Mucosa of gallbladder (tissue), 1 donor: Measurements from ENCODE around the gene MPST. TPM values are rescaled to one million over a fixed set of nuclear protein-coding genes. Genes with fewer than 3 reads are reported as not detected.
A peak's percentile ranks its signal among the peaks of the same experiment; 100 is the strongest.

Source experiments
- DNase-seq: peaks from one replicate; pipeline ENCODE4 v3.0.0-alpha.2; 2020; ENCODE audit warnings: low spot score
- total RNA-seq: library from RNA; stranded (reverse); gene quantifications from one replicate; pipeline ENCODE4 v1.2.1, GENCODE V29; 2021
- donor health status: DM: no; HTN: no; CAD: no.

MPST gene
- total RNA-seq, 1 donor from 2014 or later, result 129 TPM

DNA sequence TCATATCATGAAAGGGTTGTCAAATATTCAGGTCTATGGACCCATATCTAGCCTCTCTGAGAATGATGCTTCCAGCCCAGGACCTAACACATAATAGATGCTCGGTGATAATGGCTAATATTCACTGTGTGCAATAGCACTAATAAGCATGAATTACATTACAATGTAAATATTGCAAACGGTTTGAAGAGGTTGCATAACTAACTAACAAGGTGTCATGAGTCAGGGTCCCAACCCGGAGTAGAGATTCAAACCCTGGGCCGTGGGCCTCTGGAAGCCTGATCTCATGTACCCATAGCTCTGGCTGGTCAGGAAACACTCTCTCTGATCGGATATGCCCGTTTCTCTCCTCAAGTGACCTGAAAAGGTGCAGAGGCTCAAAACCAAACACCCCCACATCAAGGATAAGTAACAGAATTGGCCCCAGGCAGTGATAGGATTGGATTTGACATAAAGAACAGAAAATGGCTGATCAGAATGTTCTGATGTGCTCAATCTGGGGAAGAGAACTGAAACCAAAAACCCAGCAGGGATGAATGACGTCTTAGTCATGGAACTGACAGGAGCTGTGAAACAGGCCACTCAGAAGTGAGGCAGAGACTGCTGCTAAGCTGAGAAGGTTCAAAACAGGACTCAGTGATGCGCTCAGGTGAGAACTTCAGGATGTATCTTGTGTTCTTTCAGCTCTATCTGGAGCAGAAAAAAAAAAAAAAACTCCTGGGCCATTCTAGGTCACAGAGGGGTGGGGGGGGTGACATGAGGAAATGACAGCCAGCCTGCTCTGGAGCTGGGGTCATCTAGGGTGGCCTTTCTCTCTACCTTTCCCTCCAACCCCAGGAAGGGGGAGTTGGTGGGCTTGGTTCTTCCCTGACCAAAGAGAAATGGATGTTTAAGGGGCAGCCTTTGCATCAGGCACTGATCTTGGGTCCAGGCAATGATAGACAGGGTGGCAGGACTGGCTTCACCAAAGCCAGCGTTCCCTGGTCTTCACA is 25.4 kb downstream of the MPST start:
- no peak for DNase-seq

DNA sequence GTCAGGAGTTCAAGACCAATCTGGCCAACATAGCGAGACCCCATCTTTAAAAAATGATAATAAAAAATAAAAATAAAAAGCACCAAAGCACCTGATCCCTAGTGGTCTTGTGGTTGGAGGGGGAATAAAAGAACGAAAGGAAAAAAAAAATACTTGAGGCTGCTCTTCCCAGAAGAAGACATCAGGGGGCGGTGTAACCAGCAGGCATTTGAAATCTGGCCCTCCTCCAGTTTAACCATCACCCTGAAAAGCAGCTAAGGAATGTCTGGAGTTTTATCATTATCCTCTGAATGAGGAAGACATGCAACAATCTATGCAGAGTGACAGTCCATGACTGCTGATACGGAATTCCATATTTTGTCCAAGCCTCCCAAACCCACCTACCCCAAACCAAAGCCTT is 26.4 kb downstream of the MPST start:
- no peak for DNase-seq

DNA sequence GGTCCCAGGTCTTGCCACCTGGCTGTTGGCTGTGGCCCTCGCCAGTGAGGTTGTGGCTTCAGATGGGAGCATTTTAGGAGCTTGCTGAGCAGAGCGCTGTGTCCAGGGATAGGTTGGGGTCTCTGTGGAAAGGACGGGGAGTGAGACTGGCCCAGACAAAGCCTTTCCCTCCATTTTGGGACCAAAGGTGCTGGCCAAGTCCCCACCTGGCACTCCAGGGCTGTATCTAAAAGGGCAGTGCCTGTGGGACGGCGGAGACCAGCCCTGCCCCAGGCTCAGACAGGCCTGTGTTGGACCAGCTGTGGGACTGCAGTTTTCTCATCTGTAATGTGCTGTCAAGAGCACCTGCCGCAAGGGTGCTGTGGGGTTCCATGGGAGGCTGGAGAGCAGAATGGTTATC is 27.0 kb downstream of the MPST start:
- DNase-seq, result no peak

DNA sequence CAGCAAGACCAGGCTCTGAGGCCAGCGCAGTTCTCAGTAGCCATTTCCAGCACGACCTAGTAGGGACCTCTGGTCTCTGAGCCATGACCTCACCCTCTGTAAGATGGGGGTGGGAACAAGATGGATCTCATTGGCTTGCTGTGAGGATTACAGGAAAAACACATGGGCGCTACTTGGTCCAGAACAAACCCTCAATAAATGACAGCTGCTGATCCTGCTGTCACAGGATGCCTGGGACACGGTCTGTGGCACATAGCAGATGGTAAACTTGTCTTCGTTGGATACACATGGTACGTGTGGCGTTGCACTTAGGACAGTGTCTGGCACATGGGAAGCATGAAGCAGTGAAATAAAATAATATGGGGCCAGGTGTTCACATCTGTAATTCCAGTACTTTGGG is 27.5 kb downstream of the MPST start:
- no peak for DNase-seq

DNA sequence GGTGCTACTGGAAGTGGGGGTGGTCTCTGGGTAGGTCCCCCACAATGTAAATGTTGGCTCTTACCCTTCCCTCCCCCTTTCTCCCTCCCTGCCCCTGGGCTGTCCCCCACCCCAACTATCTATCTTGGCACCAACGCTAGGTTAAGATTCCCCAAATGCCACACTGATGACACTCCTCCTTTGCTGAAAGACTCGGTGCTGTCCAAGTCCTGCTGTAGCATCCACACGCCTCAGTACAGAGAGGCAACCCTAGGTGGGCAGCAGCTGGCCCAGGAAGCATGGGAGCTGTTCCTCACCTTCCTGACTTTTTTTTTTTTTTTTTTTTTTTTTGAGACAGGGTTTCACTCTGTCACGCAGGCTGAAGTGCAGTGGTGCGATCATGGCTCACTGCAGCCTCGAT is 28.6 kb downstream of the MPST start:
- DNase-seq, result no peak

DNA sequence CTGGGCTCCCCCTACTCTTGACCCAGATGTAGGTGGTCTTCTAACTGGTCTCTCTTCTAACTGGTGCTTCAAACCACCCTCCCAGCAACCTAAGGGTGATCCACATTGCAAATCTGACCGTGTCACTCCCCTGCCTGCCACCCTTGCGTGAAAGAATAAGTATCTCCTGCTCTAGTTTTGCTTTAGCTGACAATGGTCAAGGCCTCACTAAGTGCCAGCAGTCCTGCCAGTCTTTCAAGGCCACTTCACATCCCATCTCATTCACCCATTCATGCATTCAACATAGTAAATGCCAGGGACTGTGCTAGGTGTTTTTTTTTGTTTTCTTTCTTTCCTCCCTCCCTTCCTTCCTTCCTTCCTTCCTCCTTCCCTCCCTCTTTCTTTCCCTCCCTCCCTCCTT is 29.7 kb downstream of the MPST start:
- DNase-seq, result no peak

DNA sequence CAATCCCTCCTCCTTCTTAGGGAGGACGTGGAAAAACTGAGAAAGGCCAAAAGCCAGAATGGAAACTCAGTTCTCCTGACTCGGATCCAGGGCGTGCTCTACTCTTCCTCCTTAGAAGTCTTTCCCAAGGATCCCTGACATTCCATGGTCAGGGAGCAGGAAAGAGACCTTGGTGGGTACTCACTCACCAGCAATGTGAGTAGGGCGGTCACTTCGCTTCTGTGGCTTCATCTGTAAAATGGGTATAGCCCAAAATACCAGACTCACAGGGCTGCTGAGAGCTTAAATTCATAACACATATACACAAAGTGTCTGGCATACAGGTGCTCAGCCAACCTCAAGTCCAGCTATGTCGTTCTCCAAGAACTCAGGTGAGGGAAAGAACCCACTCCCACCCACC is 31.4 kb downstream of the MPST start:
- DNase-seq, result no peak

DNA sequence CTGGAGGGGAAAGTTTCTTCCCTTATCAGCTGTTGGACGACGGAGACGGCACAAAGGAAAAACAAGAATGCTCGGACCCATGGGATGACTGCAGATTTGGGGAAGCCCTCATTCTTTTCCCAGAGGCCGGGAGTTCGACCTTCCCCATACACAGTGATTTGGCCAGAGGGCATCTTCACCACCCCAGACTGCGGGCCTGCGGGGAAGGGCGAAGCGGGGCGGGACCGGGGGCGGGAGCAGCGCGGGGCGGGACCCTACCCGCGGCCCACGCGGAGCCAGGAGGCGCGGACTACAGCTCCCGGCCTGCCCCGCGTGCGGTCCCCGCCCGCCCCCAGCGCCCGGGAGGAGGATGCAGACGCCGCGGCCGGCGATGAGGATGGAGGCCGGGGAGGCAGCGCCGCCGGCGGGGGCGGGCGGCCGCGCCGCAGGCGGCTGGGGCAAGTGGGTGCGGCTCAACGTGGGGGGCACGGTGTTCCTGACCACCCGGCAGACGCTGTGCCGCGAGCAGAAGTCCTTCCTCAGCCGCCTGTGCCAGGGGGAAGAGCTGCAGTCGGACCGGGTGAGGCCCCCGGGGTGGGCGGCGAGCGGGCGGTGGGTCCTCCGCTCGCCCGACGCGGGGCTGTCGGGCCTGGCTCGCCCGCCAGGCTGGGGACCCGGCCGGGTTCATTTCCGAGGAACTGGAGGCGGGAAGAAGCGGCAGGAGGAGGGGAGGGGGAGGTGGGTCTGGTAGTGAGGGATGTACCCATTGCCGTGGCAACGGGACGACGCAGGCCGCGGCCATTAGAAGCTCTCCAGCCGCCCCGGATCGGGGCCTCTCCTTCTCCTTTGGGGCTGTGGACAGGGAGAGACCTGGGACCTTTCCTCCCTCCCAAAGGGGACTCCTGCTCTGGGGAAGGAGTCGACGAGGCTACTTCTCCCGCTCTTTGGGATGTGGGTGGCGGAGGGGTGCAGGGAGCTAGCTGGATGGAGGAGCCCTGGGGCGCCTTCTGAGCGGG is 32.1 kb downstream of the MPST start, which contains the start of gene KCTD17:
Gene KCTD17, plus strand, starts transcription at position 352 of the 995 bp plus-strand sequence. Its CDS starts 19 bp downstream, at position 371.
- DNase-seq, result peak; percentile 60

DNA sequence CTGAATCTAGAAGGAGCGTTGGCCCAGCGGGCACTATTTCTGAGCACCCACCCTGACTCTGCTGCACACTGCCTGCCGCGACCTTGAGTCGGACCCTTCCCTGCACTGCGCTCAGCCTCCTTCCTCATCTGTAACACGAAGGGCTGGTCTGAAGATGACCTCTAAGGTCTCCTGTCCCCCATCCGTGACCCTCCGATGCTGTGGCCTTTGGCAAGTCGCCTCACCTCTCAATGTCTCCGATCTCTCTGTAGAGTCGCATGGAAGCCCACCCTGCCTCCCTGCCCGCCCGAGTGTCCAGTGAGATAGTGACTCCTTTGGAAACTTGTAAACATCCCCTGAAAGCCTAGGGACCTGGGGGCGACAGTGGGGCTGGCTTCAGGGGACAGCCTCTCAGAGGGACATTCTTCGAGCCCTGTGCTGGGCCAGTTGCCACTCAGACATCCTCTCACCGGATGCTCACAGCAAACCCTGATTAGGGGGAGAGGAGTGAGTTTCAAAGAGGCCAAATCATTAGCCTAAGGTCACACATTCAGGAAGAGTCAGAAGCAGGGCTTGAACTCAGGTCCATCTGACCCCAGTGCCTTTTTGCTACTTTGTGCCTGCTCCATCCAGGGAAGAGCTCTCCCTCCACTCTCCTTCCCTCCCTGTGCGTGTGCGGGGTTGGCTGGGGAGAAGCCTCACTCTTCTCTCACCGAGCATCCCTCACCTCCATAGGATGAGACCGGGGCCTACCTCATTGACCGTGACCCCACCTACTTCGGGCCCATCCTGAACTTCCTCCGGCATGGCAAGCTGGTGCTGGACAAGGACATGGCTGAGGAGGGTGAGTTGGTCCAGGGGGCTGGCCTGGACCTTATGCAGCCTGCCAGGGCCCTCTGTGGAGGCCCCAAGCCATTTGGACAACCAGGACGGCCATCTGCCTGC is 33.1 kb downstream of the MPST start:
- DNase-seq, result no peak

DNA sequence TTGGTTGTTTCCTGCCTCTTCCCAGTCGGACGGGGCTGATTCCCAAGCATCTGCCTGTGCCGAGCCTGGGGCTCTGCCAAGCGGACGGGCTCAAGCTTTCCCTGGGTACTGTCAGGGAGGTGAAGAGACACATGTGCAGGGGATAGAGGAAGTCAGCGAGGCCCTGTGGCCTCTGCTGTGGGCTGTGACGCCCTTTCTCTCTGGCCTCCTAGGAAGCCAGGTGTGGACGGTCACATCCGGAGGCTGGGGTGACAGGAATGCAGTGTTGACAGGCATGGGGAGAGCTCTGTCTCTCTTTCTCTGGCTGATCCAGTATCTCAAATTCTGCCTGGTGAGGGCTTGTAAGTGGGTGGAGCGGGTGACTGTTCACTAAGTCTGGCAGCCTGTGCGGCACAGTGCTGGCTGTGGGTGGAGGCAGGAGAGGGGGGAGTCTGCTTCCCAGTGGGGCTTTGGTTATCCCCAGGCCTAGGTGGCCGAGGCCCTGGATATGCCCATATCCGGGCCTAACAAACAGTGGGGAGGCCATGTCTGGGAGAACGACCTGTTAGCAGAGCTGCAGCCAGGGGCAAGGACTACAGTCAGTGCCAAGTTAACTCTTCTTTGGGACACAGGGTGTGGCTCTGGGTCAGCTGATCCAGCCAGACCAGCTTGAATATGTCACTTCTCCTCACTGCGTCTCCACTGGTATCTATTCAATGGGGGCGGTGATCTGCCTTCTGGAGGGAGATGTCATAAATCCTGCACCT is 33.9 kb downstream of the MPST start:
- no peak for DNase-seq

DNA sequence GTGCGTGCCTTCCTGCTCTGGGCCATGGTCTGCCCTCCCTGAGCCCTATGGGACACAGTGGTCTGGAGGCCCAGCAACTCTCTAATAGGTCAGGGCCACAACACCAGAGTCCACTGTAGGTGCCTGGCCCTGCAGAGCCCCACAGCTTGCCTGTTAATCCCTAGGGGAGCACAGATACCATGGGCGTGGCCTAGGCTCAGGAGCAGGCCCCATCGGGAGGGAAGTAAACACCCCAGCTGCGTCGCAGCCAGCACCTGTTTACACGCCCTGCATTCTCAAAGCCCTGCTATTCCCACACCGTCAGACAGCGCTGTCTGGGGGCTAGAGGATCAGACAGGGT is 34.5 kb downstream of the MPST start:
- DNase-seq, result no peak

DNA sequence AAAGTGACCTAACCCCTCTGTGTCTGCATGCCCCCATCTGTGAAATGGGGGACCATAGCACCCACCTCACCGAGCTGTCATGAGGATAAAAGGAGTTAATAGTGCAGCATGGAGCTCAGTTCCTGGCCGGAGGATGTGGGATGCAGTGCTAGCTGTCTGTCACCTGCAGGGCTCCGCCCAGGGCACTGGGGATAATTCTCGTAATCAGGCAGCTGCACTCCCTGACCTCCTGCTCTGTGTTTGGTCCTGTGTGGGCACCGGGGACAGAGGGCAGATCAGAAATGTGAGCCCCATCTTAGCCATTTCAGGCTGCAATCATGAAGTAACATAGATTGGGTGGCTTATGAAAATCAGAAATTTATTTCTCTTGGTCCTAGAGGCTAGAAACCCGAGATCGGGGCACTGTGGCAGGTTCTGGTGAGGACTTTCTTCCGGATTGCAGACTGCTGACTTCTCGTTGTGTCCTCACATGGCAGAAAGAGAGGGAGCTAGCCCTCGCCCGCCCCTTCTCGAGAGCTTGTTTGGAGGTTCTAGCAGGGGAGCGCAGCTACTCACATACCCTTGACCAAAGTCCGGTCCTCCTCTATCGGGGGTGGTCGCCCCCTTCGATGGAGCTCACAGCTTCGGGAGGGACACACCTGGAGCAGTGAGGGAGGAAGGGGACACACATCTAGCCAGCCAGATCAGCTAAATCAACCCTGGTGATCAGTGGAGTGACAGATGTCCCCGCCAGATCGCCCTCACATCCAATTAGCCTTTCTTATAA is 35.2 kb downstream of the MPST start:
- no peak for DNase-seq

DNA sequence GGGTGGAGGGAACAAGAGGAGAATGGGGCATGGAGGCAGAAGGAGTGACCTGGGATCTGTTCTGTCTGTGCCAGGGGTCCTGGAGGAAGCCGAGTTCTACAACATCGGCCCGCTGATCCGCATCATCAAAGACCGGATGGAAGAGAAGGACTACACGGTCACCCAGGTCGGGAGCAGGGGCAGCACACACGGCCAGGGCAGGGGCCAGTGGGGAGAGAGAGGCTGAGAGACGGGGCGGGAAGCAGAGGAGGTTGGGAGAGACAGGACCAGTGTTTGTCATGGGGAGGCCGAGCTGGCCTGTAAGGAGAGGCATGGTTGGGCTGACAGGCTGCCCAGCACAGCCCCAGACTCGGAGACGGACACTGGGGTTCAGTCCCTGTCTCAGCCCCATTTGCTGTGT is 36.7 kb downstream of the MPST start:
- no peak for DNase-seq

DNA sequence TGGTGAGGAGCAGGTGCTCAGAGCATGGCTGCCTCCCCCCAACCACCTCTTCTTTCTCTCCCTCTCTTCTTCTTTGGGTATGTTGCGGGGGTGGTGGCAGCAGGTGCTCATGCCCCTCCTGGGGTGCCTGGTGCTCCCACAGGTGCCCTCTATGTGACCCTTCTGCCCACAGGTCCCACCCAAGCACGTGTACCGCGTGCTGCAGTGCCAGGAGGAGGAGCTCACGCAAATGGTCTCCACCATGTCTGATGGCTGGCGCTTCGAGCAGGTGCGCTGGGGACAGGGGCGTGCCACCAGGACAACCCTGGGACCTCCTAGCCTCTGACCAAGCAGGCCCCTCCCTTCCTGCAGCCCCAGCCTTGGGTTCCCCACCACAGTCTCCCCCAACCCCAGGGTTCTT is 37.7 kb downstream of the MPST start:
- DNase-seq, result no peak

DNA sequence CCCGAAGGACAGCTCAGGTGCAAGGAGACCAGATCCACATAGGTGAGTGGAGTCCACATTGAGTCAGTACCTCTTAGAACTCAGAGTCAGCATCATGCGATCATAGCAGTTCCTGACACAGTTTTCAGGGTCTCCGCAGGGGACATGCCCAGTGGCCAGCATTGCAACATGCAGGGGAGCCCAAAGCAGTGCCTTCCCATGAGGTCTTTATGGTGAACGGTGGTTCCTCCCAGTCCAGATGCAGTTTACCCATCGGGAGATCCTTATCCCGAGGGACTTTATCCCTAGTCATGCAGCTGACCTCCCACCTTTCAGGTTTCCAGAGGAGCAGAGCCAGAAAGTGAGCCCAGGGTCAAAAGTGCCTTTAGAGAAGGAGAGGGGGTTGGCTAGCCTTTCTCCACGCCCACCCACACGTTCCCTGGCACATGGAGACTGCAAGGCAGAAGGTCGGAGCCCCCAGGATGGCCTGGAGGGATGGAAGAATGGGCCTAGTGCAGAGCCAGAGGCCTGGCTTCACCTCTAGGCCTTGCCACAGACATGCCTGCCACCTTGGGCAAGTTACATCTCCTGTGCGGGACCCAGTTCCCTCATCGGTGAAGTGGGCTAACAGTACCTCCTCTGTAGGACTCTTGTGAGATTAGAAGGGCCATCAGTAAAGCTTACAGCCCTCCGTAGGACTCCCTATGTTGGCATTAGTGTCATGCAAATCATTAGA is 38.4 kb downstream of the MPST start:
- DNase-seq, result no peak

DNA sequence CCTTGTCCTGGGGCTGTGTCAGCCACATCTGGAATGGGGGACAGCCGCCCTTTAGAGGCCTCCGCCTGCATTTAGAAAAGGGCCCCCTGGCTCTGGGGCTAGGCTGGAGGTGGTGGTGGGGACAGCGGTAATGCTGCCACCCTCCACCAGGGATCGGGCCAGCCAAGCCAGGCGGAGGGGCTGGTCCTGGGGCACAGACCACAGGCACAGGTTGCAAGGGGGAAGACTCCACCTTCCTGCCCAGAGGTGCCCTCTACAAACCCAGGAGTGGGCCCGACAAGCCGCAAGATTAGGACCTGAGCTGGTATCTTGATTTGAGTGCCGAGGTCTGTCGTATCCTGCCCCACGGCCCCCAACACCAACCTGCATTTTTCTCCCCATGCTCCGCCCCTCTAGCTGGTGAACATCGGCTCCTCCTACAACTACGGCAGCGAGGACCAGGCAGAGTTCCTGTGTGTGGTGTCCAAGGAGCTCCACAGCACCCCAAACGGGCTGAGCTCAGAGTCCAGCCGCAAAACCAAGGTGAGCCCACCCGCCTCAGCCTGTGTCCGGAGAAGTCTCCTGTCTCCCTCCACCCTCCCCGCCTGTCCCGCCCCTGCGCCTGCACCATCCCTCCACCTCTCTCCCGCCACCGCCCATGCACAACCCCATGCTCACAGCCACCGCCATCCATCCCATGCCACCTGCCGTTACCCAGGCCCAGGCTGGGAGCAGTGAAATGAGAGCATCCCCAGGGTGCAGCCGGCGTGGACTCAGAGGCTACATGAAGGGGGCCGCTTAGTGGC is 39.6 kb downstream of the MPST start:
- no peak for DNase-seq

DNA sequence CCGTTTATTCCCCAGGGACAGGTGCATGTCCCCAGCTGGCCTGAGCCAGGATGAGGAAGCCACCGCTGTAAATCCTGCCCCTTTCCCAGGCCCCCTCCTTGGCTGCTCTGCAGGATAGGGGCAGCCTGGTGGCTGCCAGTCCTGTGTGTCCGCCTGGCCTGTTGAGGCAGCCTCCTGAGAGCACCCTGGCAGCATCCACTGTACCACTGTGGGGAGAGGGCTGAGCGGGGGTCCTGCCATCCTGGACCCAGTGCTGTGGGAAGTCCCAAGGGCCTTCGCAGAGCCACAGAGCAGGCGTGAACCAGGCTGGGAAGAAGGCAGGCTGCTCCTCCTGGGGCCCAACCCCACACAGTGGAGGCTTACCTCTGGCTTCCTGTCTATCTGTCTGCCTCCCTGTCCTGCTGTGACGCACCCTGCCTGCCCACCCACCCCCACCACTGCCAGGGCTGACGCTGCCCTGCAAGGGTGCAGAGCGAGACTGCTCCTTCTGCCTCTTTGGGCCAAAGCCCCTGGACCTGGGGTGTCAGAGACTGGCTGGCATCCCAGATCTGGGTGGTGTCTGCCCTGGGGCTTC is 40.4 kb downstream of the MPST start:
- DNase-seq, result no peak
